SK-N-SH (cell line): ENCODE measurements around the gene RPS6KB2. TPM values are rescaled to one million over a fixed set of nuclear protein-coding genes. Genes with fewer than 3 reads are reported as not detected.

Experiments used
- CHD2 ChIP-seq: fragments of 150-350 bp; IDR thresholded peaks from 2 replicates; pipeline ENCODE4 v1.6.1; 2018; ENCODE audit warnings: low read length; ENCODE audit not compliant: partially characterized antibody
- ELF1 ChIP-seq: IDR thresholded peaks from 2 replicates; pipeline ENCODE4 v1.4.0; 2012
- EP300 ChIP-seq, 2 experiments: IDR thresholded peaks; 2 replicates each; pipeline versions ENCODE4 v1.4.0 to v1.6.1; 2012; ENCODE audit warnings: borderline replicate concordance in 1 of 2, low read depth in 1 of 2, low read length in 1 of 2
- EZH2phosphoT487 ChIP-seq: fragments of 200-600 bp; sonication (generic); IDR thresholded peaks from 2 replicates; pipeline ENCODE4 v1.6.1; 2017; ENCODE audit warnings: low read depth, mixed run types, mild to moderate bottlenecking, antibody characterized with exemption, moderate library complexity, borderline replicate concordance
- FOXJ3 ChIP-seq: sonication (generic); formaldehyde crosslinking; IDR thresholded peaks from 2 replicates; pipeline ENCODE4 v1.5.1; 2020; ENCODE audit warnings: mild to moderate bottlenecking, missing genetic modification reagents
- FOXM1 ChIP-seq: IDR thresholded peaks from 2 replicates; pipeline ENCODE4 v1.4.0; 2012; ENCODE audit warnings: low read depth, mild to moderate bottlenecking
- JUND ChIP-seq: IDR thresholded peaks from 2 replicates; pipeline ENCODE4 v1.4.0; 2012
- NFIC ChIP-seq: IDR thresholded peaks from 2 replicates; pipeline ENCODE4 v1.4.0; 2012; ENCODE audit warnings: borderline replicate concordance
- RXRA ChIP-seq: IDR thresholded peaks from 2 replicates; pipeline ENCODE4 v1.4.0; 2012; ENCODE audit warnings: low read depth, mild to moderate bottlenecking, borderline replicate concordance
- SIN3A ChIP-seq: IDR thresholded peaks from 2 replicates; pipeline ENCODE4 v1.6.1; 2012; ENCODE audit warnings: low read depth, mild to moderate bottlenecking, low read length, moderate library complexity, borderline replicate concordance
- polyA plus RNA-seq, 3 experiments: library from polyadenylated mRNA; depleted of rRNA; stranded (reverse); fragments of >200 nt; gene quantifications; 2 replicates each; pipeline ENCODE4 v1.2.3, GENCODE V29; 2012
- TF ChIP-seq, protein P1 (sequence below): fragments of 150-350 bp; IDR thresholded peaks from 2 replicates; pipeline ENCODE4 v1.6.1; 2016; ENCODE audit warnings: mild to moderate bottlenecking, low read depth, low read length
- TF ChIP-seq, protein P2 (sequence below): IDR thresholded peaks from 2 replicates; pipeline ENCODE4 v1.4.0; 2012; ENCODE audit warnings: low read depth
- TF ChIP-seq, protein P3 (sequence below): fragments of 150-350 bp; IDR thresholded peaks from 2 replicates; pipeline ENCODE4 v1.6.1; 2017; ENCODE audit warnings: antibody characterized with exemption, low read length, low read depth, borderline replicate concordance
- TF ChIP-seq, protein P4 (sequence below): IDR thresholded peaks from 2 replicates; pipeline ENCODE4 v1.4.0; 2012; ENCODE audit warnings: low read depth, borderline replicate concordance
- TF ChIP-seq, protein P5 (sequence below): IDR thresholded peaks from 2 replicates; pipeline ENCODE4 v1.6.1; 2012; ENCODE audit warnings: mild to moderate bottlenecking, low read depth, low read length, moderate library complexity
- TF ChIP-seq, protein P6 (sequence below): IDR thresholded peaks from 2 replicates; pipeline ENCODE4; 2012

The RPS6KB2 gene
- polyA plus RNA-seq, 1 of the 3 experiments (the other 2 are of a cell fraction) = 52.0 TPM

DNA sequence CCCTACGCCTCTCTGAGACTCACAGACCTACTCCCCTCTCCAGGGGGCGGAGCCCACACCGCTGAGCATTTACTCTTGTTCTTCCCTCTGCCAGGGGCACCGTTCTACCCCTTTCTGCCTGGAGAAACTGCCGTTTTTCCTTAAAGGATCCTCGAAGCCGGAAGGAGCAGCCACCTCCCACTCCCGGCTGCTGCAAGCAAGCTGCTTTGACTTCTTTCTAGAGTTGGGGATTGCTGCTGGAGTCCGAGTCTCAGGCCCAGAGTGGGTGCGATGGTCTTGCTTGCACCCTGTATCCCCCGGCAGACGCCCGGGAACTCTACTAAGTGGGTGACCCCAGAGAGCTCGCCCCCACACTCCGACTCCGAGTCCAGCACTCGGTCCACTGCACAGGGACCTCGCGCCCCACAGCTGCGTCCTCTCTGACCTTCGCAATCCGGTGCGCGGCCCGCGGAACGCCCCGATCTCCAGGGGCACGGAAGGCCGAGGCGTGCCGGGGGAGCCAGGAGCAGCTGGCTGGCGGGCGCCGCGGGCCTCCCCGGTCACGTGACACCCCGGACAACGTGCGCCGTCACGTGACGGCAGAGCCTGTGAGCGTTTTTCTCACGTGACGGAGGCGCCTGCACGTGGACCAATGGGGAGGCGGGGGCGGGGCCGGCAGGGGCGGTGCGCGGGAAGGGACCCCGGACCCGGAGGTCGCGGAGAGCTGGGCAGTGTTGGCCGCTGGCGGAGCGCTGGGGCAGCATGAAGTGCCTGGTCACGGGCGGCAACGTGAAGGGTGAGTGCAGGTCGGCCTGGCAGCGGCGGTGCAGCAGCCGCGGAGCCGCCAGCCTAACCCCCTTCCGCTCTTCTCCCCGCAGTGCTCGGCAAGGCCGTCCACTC, 36.8 kb upstream of the RPS6KB2 start, which contains the start of gene RAD9A (continued):
- peak; percentile 30; the same call in 1 of the 2 replicates for TF ChIP-seq FOXJ3 (CRISPR knock-in tag)
- no peak; the same call in 1 of the 2 replicates for TF ChIP-seq ELF1
- TF ChIP-seq, protein P1, sequence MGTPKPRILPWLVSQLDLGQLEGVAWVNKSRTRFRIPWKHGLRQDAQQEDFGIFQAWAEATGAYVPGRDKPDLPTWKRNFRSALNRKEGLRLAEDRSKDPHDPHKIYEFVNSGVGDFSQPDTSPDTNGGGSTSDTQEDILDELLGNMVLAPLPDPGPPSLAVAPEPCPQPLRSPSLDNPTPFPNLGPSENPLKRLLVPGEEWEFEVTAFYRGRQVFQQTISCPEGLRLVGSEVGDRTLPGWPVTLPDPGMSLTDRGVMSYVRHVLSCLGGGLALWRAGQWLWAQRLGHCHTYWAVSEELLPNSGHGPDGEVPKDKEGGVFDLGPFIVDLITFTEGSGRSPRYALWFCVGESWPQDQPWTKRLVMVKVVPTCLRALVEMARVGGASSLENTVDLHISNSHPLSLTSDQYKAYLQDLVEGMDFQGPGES = no peak; the same call in 1 of the 2 replicates
- TF ChIP-seq, protein P2, sequence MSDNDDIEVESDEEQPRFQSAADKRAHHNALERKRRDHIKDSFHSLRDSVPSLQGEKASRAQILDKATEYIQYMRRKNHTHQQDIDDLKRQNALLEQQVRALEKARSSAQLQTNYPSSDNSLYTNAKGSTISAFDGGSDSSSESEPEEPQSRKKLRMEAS = peak; percentile 97
- peak; percentile 94 for TF ChIP-seq SIN3A
- no peak for TF ChIP-seq EZH2phosphoT487
- TF ChIP-seq, protein P3, sequence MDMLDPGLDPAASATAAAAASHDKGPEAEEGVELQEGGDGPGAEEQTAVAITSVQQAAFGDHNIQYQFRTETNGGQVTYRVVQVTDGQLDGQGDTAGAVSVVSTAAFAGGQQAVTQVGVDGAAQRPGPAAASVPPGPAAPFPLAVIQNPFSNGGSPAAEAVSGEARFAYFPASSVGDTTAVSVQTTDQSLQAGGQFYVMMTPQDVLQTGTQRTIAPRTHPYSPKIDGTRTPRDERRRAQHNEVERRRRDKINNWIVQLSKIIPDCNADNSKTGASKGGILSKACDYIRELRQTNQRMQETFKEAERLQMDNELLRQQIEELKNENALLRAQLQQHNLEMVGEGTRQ = peak; percentile 99
- no peak for TF ChIP-seq JUND
- TF ChIP-seq, protein P4, sequence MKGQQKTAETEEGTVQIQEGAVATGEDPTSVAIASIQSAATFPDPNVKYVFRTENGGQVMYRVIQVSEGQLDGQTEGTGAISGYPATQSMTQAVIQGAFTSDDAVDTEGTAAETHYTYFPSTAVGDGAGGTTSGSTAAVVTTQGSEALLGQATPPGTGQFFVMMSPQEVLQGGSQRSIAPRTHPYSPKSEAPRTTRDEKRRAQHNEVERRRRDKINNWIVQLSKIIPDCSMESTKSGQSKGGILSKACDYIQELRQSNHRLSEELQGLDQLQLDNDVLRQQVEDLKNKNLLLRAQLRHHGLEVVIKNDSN = peak; percentile 100
- TF ChIP-seq CHD2 = peak; percentile 53
- no peak for TF ChIP-seq FOXM1
- peak; percentile 12; the same call in 1 of the 2 replicates for TF ChIP-seq NFIC
- TF ChIP-seq, protein P5, sequence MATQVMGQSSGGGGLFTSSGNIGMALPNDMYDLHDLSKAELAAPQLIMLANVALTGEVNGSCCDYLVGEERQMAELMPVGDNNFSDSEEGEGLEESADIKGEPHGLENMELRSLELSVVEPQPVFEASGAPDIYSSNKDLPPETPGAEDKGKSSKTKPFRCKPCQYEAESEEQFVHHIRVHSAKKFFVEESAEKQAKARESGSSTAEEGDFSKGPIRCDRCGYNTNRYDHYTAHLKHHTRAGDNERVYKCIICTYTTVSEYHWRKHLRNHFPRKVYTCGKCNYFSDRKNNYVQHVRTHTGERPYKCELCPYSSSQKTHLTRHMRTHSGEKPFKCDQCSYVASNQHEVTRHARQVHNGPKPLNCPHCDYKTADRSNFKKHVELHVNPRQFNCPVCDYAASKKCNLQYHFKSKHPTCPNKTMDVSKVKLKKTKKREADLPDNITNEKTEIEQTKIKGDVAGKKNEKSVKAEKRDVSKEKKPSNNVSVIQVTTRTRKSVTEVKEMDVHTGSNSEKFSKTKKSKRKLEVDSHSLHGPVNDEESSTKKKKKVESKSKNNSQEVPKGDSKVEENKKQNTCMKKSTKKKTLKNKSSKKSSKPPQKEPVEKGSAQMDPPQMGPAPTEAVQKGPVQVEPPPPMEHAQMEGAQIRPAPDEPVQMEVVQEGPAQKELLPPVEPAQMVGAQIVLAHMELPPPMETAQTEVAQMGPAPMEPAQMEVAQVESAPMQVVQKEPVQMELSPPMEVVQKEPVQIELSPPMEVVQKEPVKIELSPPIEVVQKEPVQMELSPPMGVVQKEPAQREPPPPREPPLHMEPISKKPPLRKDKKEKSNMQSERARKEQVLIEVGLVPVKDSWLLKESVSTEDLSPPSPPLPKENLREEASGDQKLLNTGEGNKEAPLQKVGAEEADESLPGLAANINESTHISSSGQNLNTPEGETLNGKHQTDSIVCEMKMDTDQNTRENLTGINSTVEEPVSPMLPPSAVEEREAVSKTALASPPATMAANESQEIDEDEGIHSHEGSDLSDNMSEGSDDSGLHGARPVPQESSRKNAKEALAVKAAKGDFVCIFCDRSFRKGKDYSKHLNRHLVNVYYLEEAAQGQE = no peak
- TF ChIP-seq, protein P6, sequence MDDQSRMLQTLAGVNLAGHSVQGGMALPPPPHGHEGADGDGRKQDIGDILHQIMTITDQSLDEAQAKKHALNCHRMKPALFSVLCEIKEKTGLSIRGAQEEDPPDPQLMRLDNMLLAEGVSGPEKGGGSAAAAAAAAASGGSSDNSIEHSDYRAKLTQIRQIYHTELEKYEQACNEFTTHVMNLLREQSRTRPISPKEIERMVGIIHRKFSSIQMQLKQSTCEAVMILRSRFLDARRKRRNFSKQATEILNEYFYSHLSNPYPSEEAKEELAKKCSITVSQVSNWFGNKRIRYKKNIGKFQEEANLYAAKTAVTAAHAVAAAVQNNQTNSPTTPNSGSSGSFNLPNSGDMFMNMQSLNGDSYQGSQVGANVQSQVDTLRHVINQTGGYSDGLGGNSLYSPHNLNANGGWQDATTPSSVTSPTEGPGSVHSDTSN = no peak
- TF ChIP-seq RXRA = no peak
- TF ChIP-seq EP300 (IDR thresholded peaks at IDR 0.05; ENCODE audit: borderline replicate concordance in 1 of 2, low read depth in 1 of 2, low read length in 1 of 2) = peak in 1 of 2 experiments; percentile 8; a peak in 1 of 4 replicates
- TF ChIP-seq, all 33 proteins: peak for 12
